Gastroesophageal sphincter (tissue), 4 donors: Measurements from ENCODE around the gene PRKN. TPM values are rescaled to one million over a fixed set of nuclear protein-coding genes. Genes with fewer than 3 reads are reported as not detected.

Experiments used
- ATAC-seq: fragments of 150-250 bp; one replicate; pipeline ENCODE4 v1.9.1; 2016; ENCODE audit warnings: mild to moderate bottlenecking, moderate library complexity
- H3K27ac ChIP-seq, 4 donors: fragments of 200-600 bp; sonication (generic) in 3 of 4; 1 replicate in 3 of 4; 2 replicates in 1 of 4; pipeline ENCODE4 v1.5.1; 2016 to 2019
- H3K27me3 ChIP-seq: fragments of 200-600 bp; sonication (generic); one replicate; pipeline ENCODE4 v1.5.1; 2019
- H3K36me3 ChIP-seq, 2 donors: fragments of 200-600 bp; sonication (generic); one replicate each; pipeline ENCODE4 v1.5.1; 2019; ENCODE audit warnings: control low read depth in 1 of 2
- H3K4me1 ChIP-seq, 3 donors: fragments of 200-600 bp; sonication (generic); 1 replicate in 2 of 3; 2 replicates in 1 of 3; pipeline ENCODE4 v1.5.1; 2016 to 2019; ENCODE audit warnings: control low read depth in 2 of 3
- H3K4me3 ChIP-seq, 2 donors: fragments of 200-600 bp; sonication (generic); one replicate each; pipeline ENCODE4 v1.5.1; 2019; ENCODE audit warnings: mild to moderate bottlenecking in 1 of 2, moderate library complexity in 1 of 2
- H3K9me3 ChIP-seq, 3 donors: fragments of 200-600 bp; sonication (generic); one replicate each; pipeline ENCODE4 v1.5.1; 2017 to 2019; ENCODE audit warnings: control low read depth in 2 of 3
- EP300 ChIP-seq: sonication (generic); formaldehyde crosslinking; IDR thresholded peaks from one replicate; pipeline ENCODE4 v1.6.1; 2017; ENCODE audit warnings: antibody characterized with exemption, mild to moderate bottlenecking
- POLR2A ChIP-seq, 2 donors: fragments of 450-650 bp; IDR thresholded peaks; one replicate each; pipeline ENCODE4 v1.6.1; 2017; ENCODE audit warnings: antibody characterized with exemption in 2 of 2, mild to moderate bottlenecking in 2 of 2, moderate library complexity in 1 of 2
- POLR2AphosphoS5 ChIP-seq: sonication (generic); formaldehyde crosslinking; IDR thresholded peaks from one replicate; pipeline ENCODE4 v1.6.1; 2017; ENCODE audit warnings: antibody characterized with exemption
- WGBS, 2 donors: methylation state at CpG; one replicate each; pipeline ENCODE4 v1.1.5; 2018; ENCODE audit warnings: low coverage in 1 of 2; 5-methylcytosine and 5-hydroxymethylcytosine counted together
- total RNA-seq, 4 donors: library from RNA; depleted of rRNA; stranded (reverse); fragments of >200 nt; gene quantifications; one replicate each; pipeline ENCODE4 v1.1.0, GENCODE V29; 2016
- TF ChIP-seq, protein P1 (sequence below), 4 experiments: fragments of 200-600 bp in 2 of 4; fragments of 450-650 bp in 2 of 4; sonication (generic) in 1 of 4; IDR thresholded peaks; one replicate each; pipeline ENCODE4 v1.5.1; 2017 to 2019; ENCODE audit warnings: antibody characterized with exemption in 4 of 4, mild to moderate bottlenecking in 2 of 4, moderate library complexity in 2 of 4

The PRKN gene
- total RNA-seq, 4 donors from 2014 or later: 8.4 to 58.6 (median 25.8) TPM

DNA sequence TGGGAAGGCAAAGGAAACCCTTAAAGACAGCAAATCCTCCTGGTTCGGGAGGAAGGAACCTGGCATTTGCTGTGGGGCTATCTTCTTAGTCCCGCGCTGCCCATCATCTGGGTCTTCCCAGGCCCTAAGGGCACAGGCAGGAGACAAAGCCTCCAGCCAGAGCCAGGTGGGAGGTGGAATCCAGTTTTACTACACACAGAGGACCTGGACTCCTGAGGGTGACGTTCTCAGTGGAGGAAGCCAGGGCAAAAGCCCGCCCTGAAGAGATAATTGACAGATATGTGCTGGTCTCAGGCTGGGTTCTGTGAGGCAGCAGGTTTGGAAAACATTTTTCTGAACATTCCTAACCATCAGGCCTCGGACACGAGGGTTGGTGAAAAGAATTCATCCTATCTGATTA is 1365.3 kb downstream of the PRKN start:
- TF ChIP-seq, protein P1, sequence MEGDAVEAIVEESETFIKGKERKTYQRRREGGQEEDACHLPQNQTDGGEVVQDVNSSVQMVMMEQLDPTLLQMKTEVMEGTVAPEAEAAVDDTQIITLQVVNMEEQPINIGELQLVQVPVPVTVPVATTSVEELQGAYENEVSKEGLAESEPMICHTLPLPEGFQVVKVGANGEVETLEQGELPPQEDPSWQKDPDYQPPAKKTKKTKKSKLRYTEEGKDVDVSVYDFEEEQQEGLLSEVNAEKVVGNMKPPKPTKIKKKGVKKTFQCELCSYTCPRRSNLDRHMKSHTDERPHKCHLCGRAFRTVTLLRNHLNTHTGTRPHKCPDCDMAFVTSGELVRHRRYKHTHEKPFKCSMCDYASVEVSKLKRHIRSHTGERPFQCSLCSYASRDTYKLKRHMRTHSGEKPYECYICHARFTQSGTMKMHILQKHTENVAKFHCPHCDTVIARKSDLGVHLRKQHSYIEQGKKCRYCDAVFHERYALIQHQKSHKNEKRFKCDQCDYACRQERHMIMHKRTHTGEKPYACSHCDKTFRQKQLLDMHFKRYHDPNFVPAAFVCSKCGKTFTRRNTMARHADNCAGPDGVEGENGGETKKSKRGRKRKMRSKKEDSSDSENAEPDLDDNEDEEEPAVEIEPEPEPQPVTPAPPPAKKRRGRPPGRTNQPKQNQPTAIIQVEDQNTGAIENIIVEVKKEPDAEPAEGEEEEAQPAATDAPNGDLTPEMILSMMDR (IDR thresholded peaks at IDR 0.05): no peak
- TF ChIP-seq POLR2AphosphoS5: no peak
- TF ChIP-seq EP300: no peak
- H3K4me3 ChIP-seq: no peak overlapping the region

DNA sequence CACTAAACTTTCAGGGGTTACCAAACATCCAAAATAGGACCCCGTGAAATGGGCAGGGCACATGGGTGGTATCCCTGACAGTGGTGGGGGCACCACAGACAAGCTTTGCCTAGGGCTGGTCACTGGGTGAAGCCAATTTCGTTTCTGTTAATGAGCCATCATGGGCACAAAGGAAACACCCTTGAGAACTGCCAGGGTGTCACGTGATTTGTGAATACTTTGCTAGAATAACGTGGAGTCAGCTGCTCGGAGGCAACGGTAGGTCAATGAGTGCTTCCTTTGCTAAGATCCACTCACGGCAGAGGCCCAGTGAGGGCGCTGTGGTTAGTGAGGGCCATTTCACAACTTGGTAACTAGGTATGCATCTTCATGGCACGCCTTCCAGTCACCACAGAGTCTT is 1366.0 kb downstream of the PRKN start:
- H3K36me3 ChIP-seq: no peaks in the 10 kb centered on the region
- 90% methylated on average over 4 to 7 of the region's 9 CpGs for WGBS, 2 donors
- H3K4me3 ChIP-seq: no peak overlapping the region

More for the DNA sequence above, 1365.3 kb downstream of the PRKN start:
- Histone ChIP-seq H3K27me3 (no peaks in the 10 kb centered on the region), H3K36me3 (no peaks in the 10 kb centered on the region), H3K27ac (no peak overlapping the region), H3K9me3 (peaks cover 0 to 22% (median 0%) of the 10 kb centered on the region in 3 donors), H3K4me1 (no peaks in the 10 kb centered on the region)
- no peak for ATAC-seq
- 94 to 100% methylated on average over 5 to 7 of the region's 7 CpGs for WGBS, 2 donors

DNA sequence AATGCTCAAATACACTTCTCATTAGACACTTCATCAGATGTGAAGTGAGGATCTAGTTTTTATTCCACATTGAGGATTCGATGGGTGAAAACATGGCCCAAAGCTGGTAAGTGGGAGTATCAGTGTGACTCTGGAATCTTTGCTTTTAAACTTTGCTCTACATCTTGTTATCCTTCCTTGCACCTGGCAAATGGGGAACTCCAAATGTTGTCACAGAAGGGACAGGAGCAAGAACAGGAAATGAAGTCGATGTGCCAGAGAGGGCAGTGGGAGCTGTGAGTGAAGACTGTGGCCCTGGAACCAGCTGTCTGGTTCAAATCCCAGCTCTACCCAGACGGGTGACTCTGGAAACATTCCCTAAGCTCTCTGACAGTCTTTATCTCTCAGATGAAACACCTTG is 1367.0 kb downstream of the PRKN start:
- Histone ChIP-seq H3K27me3 (no peaks in the 10 kb centered on the region), H3K4me3 (no peak overlapping the region), H3K27ac (no peak overlapping the region), H3K9me3 (peaks cover 0 to 22% (median 0%) of the 10 kb centered on the region in 3 donors), H3K36me3 (no peaks in the 10 kb centered on the region), H3K4me1 (no peaks in the 10 kb centered on the region)
- no peak for ATAC-seq
- WGBS, 2 donors: 83 to 88% methylated on average over 1 to 2 of the region's 3 CpGs
- TF ChIP-seq, protein P1 (IDR thresholded peaks at IDR 0.05): no peak
- no peak for TF ChIP-seq POLR2AphosphoS5
- TF ChIP-seq POLR2A (IDR thresholded peaks at IDR 0.05): no peak
- TF ChIP-seq EP300: no peak

More for the DNA sequence above, 1366.0 kb downstream of the PRKN start:
- no peak overlapping the region for H3K27ac ChIP-seq
- H3K4me1 ChIP-seq: no peaks in the 10 kb centered on the region
- peaks cover 0 to 22% (median 0%) of the 10 kb centered on the region in 3 donors for H3K9me3 ChIP-seq
- no peaks in the 10 kb centered on the region for H3K27me3 ChIP-seq
- no peak for ATAC-seq
- TF ChIP-seq POLR2AphosphoS5 (no peak), EP300 (no peak), POLR2A (IDR thresholded peaks at IDR 0.05) (no peak)
- TF ChIP-seq, protein P1 (IDR thresholded peaks at IDR 0.05): no peak

DNA sequence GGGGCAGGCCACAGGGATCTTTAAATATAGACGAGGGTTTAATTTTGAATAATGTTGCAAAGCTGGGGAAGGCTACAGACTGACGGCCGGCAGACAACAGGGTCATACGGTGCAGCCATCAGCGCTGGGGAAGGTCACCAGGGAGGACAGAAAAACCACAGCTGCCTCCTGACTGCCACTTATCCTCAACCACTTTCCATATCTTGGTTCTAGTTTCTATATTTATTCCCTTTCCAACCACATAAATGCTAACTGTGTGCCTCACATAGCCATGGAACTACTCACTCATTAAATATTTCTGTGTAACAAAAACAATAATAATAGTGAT is 1368.0 kb downstream of the PRKN start:
- TF ChIP-seq POLR2A (IDR thresholded peaks at IDR 0.05) (no peak), EP300 (no peak), POLR2AphosphoS5 (no peak)
- TF ChIP-seq, protein P1 (IDR thresholded peaks at IDR 0.05): no peak
- H3K27ac ChIP-seq: no peak overlapping the region
- no peak for ATAC-seq
- no peak overlapping the region for H3K4me3 ChIP-seq
- H3K4me1 ChIP-seq: no peaks in the 10 kb centered on the region
- H3K9me3 ChIP-seq: peaks cover 0 to 18% (median 0%) of the 10 kb centered on the region in 3 donors
- 60 to 70% methylated on average over 5 of the region's 5 CpGs for WGBS, 2 donors
- H3K27me3 ChIP-seq: no peaks in the 10 kb centered on the region
- no peaks in the 10 kb centered on the region for H3K36me3 ChIP-seq

DNA sequence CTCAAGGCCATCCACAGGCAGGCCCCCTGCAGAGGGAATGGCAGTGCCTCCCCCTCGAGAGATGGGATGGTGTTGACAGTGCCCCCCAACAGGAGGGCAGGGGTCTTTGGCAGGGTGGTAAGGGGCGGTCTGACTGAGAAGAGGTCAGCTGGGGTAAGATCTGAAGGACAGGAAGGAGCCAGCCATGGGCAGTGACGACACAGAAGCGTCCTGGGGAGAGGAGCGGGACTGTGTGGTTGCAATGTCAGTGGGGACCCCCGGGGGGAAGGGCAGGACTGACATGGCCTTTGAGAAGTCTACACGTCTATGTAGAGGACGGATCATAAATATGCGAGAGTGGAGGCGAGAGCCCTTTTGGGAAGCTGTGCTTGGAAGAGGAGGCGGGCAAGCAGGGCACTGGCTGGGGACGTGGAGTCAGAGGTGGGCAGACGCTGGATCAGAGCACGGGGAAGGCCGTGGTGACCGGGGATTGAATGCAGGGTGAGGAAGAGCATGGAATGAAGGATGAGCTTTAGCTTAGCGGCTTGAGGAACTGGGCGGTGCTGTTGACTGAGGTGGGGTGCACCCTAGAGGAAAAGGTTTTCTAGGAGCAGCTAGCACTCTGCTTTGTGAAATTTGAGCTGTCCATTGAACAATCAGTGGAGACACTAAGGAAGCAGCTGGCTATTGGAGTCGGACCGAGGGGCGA is 1371.3 kb downstream of the PRKN start:
- TF ChIP-seq, protein P1 (IDR thresholded peaks at IDR 0.05): no peak
- TF ChIP-seq EP300 (no peak), POLR2A (IDR thresholded peaks at IDR 0.05) (no peak), POLR2AphosphoS5 (no peak)
- no peaks in the 10 kb centered on the region for H3K4me1 ChIP-seq
- no peak for ATAC-seq
- no peaks in the 10 kb centered on the region for H3K27me3 ChIP-seq
- no peak overlapping the region for H3K27ac ChIP-seq
- no peak overlapping the region for H3K4me3 ChIP-seq
- no peaks in the 10 kb centered on the region for H3K36me3 ChIP-seq
- no peaks in the 10 kb centered on the region for H3K9me3 ChIP-seq
- 85 to 96% methylated on average over 7 to 20 of the region's 21 CpGs for WGBS, 2 donors
